ENCODE measurements around the gene DCANP1. TPM values are rescaled to one million over a fixed set of nuclear protein-coding genes. Genes with fewer than 3 reads are reported as not detected.

DCANP1 gene
- total RNA-seq, 1 experiment from 2014 or later = not detected

- H3K27ac Mint-ChIP-seq (ENCODE audit: low read depth, unreplicated experiment) = no peak overlapping the region
- BruUV-seq (replicated peaks) = no TSS peak
- H3K9me3 Mint-ChIP-seq (ENCODE audit: unreplicated experiment) = peaks cover under 1% of the 10 kb centered on the region
- POLR2A ChIA-PET = interaction anchor here (1.4 to 1.7 kb wide), 2 partner anchors 16 to 130 kb away, joined by 3 to 4 read pairs; no protein-coding TSS in a partner anchor
- no peaks in the 10 kb centered on the region for H3K36me3 Mint-ChIP-seq (ENCODE audit: insufficient read depth, unreplicated experiment)
- no peak overlapping the region for H3K4me3 Mint-ChIP-seq (ENCODE audit: unreplicated experiment)
- no peaks in the 10 kb centered on the region for H3K4me1 Mint-ChIP-seq (ENCODE audit: insufficient read depth, unreplicated experiment)
- intact Hi-C loops (cut with micrococcal nuclease) = loop anchor here (10.0 kb wide), 1 partner anchor 58 kb away; no protein-coding TSS in a partner anchor
- DNase-seq (ENCODE audit: unreplicated experiment) = no peak
- CTCF ChIA-PET = interaction anchor here (0.6 to 4.0 kb wide), 7 partner anchors 11 to 516 kb away, joined by 3 to 27 read pairs (median 7); no protein-coding TSS in a partner anchor
- H3K27me3 Mint-ChIP-seq (ENCODE audit: insufficient read depth, unreplicated experiment) = peaks cover 40% of the 10 kb centered on the region
- TF ChIP-seq CTCF (IDR thresholded peaks at IDR 0.05; ENCODE audit: unreplicated experiment) = no peak
These were observed 23.9 kb downstream of the DCANP1 start for GRCh38 chr5:135423146-135423845.

GRCh38 chr5:135422419-135422818 lies 24.7 kb downstream of the DCANP1 start:
- Mint-ChIP-seq H3K36me3 (ENCODE audit: insufficient read depth, unreplicated experiment) (no peaks in the 10 kb centered on the region), H3K9me3 (ENCODE audit: unreplicated experiment) (no peaks in the 10 kb centered on the region), H3K27me3 (ENCODE audit: insufficient read depth, unreplicated experiment) (peaks cover 49% of the 10 kb centered on the region), H3K27ac (ENCODE audit: low read depth, unreplicated experiment) (no peak overlapping the region), H3K4me1 (ENCODE audit: insufficient read depth, unreplicated experiment) (no peaks in the 10 kb centered on the region), H3K4me3 (ENCODE audit: unreplicated experiment) (no peak overlapping the region)
- BruUV-seq (replicated peaks) = no TSS peak
- ChIA-PET CTCF (interaction anchor here (0.6 kb wide), 2 partner anchors 61 to 428 kb away, joined by 3 read pairs; no protein-coding TSS in a partner anchor), POLR2A (interaction anchor here (0.6 to 1.5 kb wide), 5 partner anchors 17 to 741 kb away, joined by 3 to 8 read pairs (median 3); partner anchors contain the start of gene MACROH2A1)
- no peak for DNase-seq (ENCODE audit: unreplicated experiment)
- TF ChIP-seq CTCF (IDR thresholded peaks at IDR 0.05; ENCODE audit: unreplicated experiment) = no peak
- intact Hi-C loops (cut with micrococcal nuclease) = loop anchor here (10.0 kb wide), 1 partner anchor 58 kb away; no protein-coding TSS in a partner anchor

GRCh38 chr5:135417083-135417482 lies 30.1 kb downstream of the DCANP1 start:
- no peak for DNase-seq (ENCODE audit: unreplicated experiment)
- POLR2A ChIA-PET = interaction anchor here (0.8 to 1.4 kb wide), 2 partner anchors 9 to 17 kb away, joined by 3 to 4 read pairs; no protein-coding TSS in a partner anchor
- H3K27me3 Mint-ChIP-seq (ENCODE audit: insufficient read depth, unreplicated experiment) = peaks cover 100% of the 10 kb centered on the region
- no peaks in the 10 kb centered on the region for H3K4me1 Mint-ChIP-seq (ENCODE audit: insufficient read depth, unreplicated experiment)
- TF ChIP-seq CTCF (IDR thresholded peaks at IDR 0.05; ENCODE audit: unreplicated experiment) = no peak
- CTCF ChIA-PET = interaction anchor here (0.6 to 1.3 kb wide), 2 partner anchors 9 to 41 kb away, joined by 3 to 6 read pairs; no protein-coding TSS in a partner anchor
- intact Hi-C loops (cut with micrococcal nuclease) = no loop called here
- BruUV-seq (replicated peaks) = no TSS peak
- H3K4me3 Mint-ChIP-seq (ENCODE audit: unreplicated experiment) = no peak overlapping the region
- H3K27ac Mint-ChIP-seq (ENCODE audit: low read depth, unreplicated experiment) = no peak overlapping the region
- no peaks in the 10 kb centered on the region for H3K36me3 Mint-ChIP-seq (ENCODE audit: insufficient read depth, unreplicated experiment)
- H3K9me3 Mint-ChIP-seq (ENCODE audit: unreplicated experiment) = no peaks in the 10 kb centered on the region

- no peak overlapping the region for H3K27ac Mint-ChIP-seq (ENCODE audit: low read depth, unreplicated experiment)
- no peak overlapping the region for H3K4me3 Mint-ChIP-seq (ENCODE audit: unreplicated experiment)
- CTCF ChIA-PET = interaction anchor here (0.6 to 3.8 kb wide), 6 partner anchors 8 to 161 kb away, joined by 3 to 27 read pairs (median 3); no protein-coding TSS in a partner anchor
- no peaks in the 10 kb centered on the region for H3K9me3 Mint-ChIP-seq (ENCODE audit: unreplicated experiment)
- H3K36me3 Mint-ChIP-seq (ENCODE audit: insufficient read depth, unreplicated experiment) = peaks cover 6% of the 10 kb centered on the region
- peaks cover 4% of the 10 kb centered on the region for H3K27me3 Mint-ChIP-seq (ENCODE audit: insufficient read depth, unreplicated experiment)
- no peak for TF ChIP-seq CTCF (IDR thresholded peaks at IDR 0.05; ENCODE audit: unreplicated experiment)
- POLR2A ChIA-PET = interaction anchor here (0.6 to 0.9 kb wide), 3 partner anchors 17 to 727 kb away, joined by 3 to 5 read pairs (median 3); no protein-coding TSS in a partner anchor
- no peak for DNase-seq (ENCODE audit: unreplicated experiment)
- no TSS peak for BruUV-seq (replicated peaks)
- peaks cover 3% of the 10 kb centered on the region for H3K4me1 Mint-ChIP-seq (ENCODE audit: insufficient read depth, unreplicated experiment)
- intact Hi-C loops (cut with micrococcal nuclease) = no loop called here
These were observed 42.1 kb downstream of the DCANP1 start for GRCh38 chr5:135405082-135405481.
